ENCODE results near the gene KANSL1L.
A peak's percentile ranks its signal among the peaks of the same experiment; 100 is the strongest.

- TF ChIP-seq CTCF (IDR thresholded peaks at IDR 0.05; ENCODE audit: insufficient read depth, low read length) (no peak), GABPA (IDR thresholded peaks at IDR 0.05; ENCODE audit: low read depth) (peak; percentile 93), REST (IDR thresholded peaks at IDR 0.05; ENCODE audit: insufficient replicate concordance, low read depth) (no peak), SPI1 (IDR thresholded peaks at IDR 0.05; ENCODE audit: borderline replicate concordance, low read depth) (peak; percentile 80; the same call in 1 of the 2 replicates)
Observed at GRCh38 chr2:210002158-210003157, 168.8 kb downstream of the KANSL1L start, which contains the start of gene RPE.
